GM19043 (cell line): Measurements from ENCODE around the gene CUL5.
A peak's percentile ranks its signal among the peaks of the same experiment; 100 is the strongest.
"Not testable (repeated sequence)": the region's sequence is repeated elsewhere in the genome, so short reads cannot be mapped to it uniquely, and the experiment has no call there.

Experiments
- ATAC-seq: cut with Tn5 transposase; IDR thresholded peaks from one replicate; pipeline ENCODE4 v1.9.1; 2021; ENCODE audit warnings: low read depth; ENCODE audit not compliant: unreplicated experiment

Gene CUL5

DNA sequence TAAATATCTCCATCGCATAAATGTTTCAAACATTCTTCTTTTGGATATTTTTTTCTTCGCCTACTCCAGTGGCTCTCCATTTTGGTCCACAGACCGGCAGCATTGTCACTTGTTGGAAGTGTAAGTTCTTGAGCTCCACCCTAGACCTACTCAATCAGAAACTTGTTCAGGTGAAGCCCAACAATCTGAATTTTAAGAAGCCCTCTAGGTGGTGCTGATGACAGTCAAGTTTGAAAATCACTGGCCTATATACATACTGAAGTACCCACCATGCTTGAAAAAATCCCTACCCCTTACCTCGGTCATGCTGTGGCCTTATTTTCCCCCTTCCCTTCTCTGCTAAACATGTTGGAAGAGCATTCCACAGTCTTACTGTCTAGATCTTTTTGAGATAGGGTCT, 102.4 kb downstream of the CUL5 start:
- no peak for ATAC-seq

DNA sequence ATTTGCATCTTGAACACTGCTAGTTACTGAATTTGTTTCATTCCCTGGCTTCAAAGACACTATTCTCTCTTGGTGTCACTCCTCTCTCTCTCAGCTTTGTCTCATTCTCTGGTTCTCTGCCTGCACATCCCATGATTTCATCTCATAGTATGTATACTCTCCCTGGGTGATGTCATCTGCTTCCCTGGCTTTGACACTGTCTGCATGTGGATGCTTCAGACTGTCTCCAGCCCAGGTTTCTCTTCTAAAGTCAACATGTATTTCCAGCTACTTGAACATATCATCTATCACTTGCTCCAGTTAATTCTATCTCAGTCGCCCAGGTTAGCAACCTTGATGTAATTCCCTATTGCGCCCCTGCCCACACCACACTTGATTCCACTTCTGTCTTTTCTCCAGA, 103.4 kb downstream of the CUL5 start:
- ATAC-seq, result no peak

DNA sequence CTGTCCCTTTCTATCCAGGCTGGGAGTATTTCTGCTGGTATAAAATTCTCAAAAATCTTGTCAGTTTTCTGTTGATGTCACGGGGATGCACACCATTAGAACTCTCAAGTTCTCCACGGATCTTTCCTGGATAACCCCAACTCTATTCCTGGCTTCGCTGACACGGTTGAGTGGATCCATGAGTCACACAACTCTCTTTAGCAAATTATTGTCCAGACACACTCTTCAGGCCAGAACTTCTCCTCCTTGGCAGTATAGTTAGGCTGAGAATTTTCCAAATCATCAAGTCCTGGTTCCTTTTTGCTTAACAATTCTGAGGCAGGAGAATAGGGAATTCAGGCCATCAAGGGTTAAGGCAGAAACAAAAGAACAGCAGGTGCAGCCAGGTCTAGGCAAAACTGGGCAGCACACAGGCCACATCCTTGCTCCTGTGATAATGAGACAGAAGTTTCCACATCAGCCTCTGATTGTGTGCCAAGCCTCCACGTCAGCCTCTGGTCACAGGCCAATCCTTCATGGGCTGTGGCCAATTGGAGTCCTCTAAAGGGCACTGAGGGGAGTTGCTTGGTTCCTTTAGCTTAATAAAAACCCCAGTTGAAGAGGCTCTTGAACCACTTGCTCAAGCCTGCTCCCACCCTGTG, 106.9 kb downstream of the CUL5 start:
- ATAC-seq, result no peak

DNA sequence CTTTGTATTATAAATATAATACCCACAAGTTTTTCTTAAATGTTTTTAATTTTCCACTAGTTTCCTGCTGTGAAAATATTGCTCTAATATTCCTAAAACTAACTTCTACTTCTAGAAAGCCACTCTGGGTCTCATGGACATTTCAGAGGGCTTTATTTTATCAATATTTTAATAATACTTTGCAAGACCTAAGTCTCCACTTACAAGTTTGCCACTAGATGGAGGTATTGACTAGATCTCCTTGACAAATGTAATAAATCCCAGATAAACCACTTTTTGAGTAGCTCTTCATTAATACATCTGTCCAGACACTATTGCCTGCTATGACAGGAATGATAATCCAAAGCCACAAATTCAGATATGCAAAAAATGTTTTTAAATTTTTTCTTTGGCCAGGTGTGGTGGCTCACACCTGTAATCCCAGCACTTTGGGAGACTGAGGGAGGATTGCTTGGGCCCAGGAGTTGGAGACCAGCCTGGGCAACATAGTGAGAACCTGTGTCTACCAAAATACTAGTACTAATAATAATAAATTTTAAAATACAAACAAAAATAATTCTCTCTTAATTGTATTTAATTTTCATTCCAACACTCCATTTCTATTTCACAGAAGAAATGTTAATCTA, 109.2 kb downstream of the CUL5 start:
- no peak for ATAC-seq

DNA sequence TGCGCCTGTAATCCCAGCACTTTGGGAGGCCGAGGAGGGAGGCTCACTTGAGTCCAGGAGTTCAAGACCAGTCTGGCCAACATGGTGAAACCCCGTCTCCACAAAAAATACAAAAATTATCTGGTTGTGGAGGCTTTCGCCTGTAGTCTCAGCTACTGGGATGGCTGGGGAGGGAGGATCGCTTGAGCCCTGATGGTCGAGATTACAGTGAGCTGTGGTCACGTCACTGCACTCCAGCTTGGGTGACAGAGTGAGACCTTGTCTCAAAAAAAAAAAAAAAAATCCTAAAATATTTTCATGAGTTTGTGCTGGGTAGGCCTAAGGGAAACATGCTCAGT, 112.2 kb downstream of the CUL5 start:
- ATAC-seq, result peak; percentile 4

DNA sequence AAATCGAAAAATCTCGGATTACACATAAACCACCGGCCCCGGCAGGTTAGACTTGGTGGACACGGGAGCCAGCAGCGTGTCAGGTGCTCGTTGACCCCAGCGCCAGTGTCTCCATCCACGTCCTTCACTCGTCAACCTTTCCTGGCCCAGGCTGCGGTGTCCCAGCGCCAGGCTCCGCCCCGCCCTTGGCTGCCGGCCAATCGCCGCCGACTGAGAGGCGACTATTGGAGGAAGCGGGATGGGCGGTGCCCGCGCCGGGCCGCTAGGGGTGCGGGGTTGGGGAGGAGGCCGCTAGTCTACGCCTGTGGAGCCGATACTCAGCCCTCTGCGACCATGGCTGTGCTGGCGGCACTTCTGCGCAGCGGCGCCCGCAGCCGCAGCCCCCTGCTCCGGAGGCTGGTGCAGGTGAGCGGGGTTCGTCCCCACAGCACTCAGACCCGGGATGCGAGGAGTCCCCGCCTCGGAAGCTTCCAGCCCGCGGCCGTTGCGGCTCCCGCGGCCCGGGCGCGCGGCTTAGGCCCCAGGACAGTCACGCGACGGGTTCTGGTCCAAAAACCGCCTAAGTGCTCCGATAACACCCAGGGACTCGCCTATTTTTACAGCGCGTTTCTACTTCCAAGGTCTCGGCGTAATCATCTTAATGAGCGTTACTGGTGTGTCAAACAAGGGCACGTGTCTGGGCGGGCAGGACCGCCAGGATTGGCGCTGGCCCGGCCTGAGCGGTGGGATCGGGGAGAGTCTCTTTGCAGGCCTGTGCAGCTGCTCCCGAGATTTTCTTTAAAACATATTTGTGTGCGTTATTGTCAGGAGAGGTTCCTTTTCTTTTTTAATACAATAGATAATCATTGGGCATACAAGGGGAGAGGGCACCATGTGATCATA, 112.8 kb downstream of the CUL5 start, which contains the start of gene ACAT1:
Gene ACAT1, plus strand, starts transcription at position 294 of the 882 bp plus-strand sequence. Its CDS starts 40 bp downstream, at position 334.
- peak; percentile 96 for ATAC-seq

- no peak for ATAC-seq
Measured at GRCh38 chr11:108122166-108122628, 113.5 kb downstream of the CUL5 start.

GRCh38 chr11:108125096-108125495, 116.4 kb downstream of the CUL5 start:
- no peak for ATAC-seq

DNA sequence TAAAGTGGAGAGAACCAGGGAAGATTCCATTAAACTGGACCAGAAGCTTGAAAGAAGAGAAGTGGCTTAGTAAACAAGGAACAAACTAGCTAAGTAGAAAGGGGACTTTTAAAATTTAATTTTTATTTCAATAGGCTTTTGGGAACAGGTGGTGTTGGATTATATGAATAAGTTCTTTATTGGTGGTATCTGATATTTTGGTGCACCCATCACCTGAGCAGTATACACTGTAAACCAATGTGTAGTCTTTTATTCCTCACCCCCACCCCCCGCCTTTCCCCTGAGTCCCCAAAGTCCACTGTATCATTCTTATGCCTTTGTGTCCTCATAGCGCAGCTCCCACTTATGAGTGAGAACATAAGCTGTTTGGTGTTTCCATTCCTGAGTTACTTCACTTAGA, 120.1 kb downstream of the CUL5 start:
- ATAC-seq, result no peak

DNA sequence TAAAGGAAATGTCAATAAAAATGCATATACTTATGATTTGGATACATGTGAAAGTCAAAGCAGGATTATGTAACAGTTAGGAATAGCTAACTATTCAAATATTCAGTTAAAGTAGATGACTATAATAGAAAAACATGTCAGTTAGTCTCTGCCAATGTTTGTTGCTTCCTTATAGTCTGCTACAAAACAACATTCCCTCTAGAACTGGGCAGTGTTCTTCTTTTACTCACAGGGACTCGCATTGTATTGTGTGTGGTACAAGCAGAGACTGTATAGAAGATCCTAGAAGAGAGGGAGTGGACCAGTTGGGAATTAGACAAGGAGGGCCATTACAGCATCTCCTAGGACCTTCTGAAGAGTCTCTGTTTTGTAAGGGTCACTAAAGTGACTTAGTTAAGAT, 123.3 kb downstream of the CUL5 start:
- no peak for ATAC-seq

- not testable (repeated sequence) for ATAC-seq
Measured at GRCh38 chr11:108132993-108133538, 124.4 kb downstream of the CUL5 start.

GRCh38 chr11:108135845-108136544, 127.3 kb downstream of the CUL5 start:
- ATAC-seq, result no peak

- ATAC-seq, result no peak
Measured at GRCh38 chr11:108137212-108137611, 128.5 kb downstream of the CUL5 start.

GRCh38 chr11:108142304-108142703, 133.6 kb downstream of the CUL5 start:
- no peak for ATAC-seq

DNA sequence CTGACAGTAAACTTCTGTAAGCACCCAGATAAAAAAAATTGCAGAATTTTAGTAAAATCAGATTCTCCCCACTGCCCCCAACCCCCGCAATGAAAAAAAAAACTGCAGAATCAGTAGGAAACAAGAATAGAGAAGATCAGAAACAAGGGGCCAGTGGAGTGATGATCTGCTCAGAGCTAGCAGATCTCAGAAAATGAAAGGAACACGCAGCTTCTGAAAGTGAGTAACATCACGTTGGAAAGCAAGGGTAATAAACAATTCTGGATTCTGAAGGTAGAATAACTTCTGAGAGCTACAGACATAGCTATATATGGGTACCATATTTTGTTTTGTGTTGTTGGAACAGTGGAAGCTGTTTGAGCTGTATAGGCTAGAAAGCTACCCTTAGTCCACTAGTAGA, 135.9 kb downstream of the CUL5 start:
- no peak for ATAC-seq

GRCh38 chr11:108147150-108147549, 138.5 kb downstream of the CUL5 start:
- no peak for ATAC-seq

GRCh38 chr11:108148556-108148955, 139.9 kb downstream of the CUL5 start:
- ATAC-seq, result no peak

DNA sequence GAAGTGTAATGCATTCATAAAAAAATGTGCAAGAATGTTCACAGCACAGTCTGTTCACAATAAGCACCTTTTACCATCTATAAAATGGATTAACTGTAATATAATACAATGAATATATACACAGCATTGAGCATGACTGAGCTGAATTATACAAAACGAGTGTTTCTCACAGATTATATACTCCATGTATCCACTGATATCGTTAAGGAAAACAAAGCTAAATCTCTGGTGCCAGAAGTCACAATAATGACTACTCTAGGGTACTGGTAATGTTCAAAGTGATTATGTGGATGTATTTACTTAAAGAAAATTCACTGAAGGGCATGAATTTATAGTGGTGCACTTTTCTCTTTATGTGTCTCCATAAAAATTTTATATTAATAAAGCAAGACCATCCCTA, 145.9 kb downstream of the CUL5 start:
- no peak for ATAC-seq
